Panc1 (cell line): Measurements from ENCODE around the gene MPDU1. TPM values are rescaled to one million over a fixed set of nuclear protein-coding genes. Genes with fewer than 3 reads are reported as not detected.
A peak's percentile ranks its signal among the peaks of the same experiment; 100 is the strongest.

Experiments
- ATAC-seq: fragments of 200-7000 bp; cut with Tn5 transposase; 2 replicates; pipeline ENCODE4 v1.9.1; 2020; ENCODE audit warnings: mild to moderate bottlenecking, moderate library complexity
- BruUV-seq: library from RNA; stranded (reverse); fragments of 400-500 nt; replicated peaks from 2 replicates; lab custom pipeline; 2021; lab: Mats Ljungman, UMichigan
- CTCF ChIA-PET: fragments of 300-600 bp; sonication (Branson Sonifier 250); formaldehyde crosslinking; loops from one replicate; lab custom pipeline; 2022; ENCODE audit warnings: antibody characterized with exemption; lab: Charles Lee
- POLR2A ChIA-PET: fragments of 300-600 bp; sonication (Branson Sonifier 250); formaldehyde crosslinking; loops from one replicate; lab custom pipeline; 2022; ENCODE audit warnings: antibody characterized with exemption; lab: Charles Lee
- DNase-seq: peaks from one replicate; pipeline ENCODE4 v3.0.0-alpha.2; 2010; ENCODE audit warnings: low read depth, low spot score
- H3K27ac ChIP-seq: 2 replicates; pipeline ENCODE4 v1.5.1; 2011; ENCODE audit warnings: mild to moderate bottlenecking, low read length, inconsistent platforms
- H3K27me3 ChIP-seq: fragments of 200-500 bp; sonication (Bioruptor generic); 2 replicates; pipeline ENCODE4 v1.6.0; 2014; ENCODE audit warnings: low read length, inconsistent platforms; ENCODE audit not compliant: control insufficient read depth, insufficient read depth
- H3K36me3 ChIP-seq: fragments of 200-500 bp; sonication (Bioruptor generic); 2 replicates; pipeline ENCODE4 v1.5.1; 2014; ENCODE audit warnings: inconsistent platforms, mild to moderate bottlenecking, low read length, moderate library complexity; ENCODE audit not compliant: control insufficient read depth, insufficient read depth
- H3K4me1 ChIP-seq: 2 replicates; pipeline ENCODE4 v1.5.1; 2011; ENCODE audit warnings: inconsistent platforms, mild to moderate bottlenecking, low read length, moderate library complexity; ENCODE audit not compliant: control insufficient read depth, insufficient read depth
- H3K4me3 ChIP-seq, 2 experiments: 2 replicates each; pipeline ENCODE4 v1.5.1; 2011 to 2012; ENCODE audit warnings: low read depth in 2 of 2, low read length in 2 of 2, mild to moderate bottlenecking in 2 of 2, inconsistent platforms in 1 of 2, moderate library complexity in 1 of 2
- H3K9me3 ChIP-seq: fragments of 200-500 bp; sonication (Bioruptor generic); 2 replicates; pipeline ENCODE4 v1.5.1; 2014; ENCODE audit warnings: low read depth, mild to moderate bottlenecking, inconsistent platforms, low read length, moderate library complexity; ENCODE audit not compliant: control insufficient read depth, insufficient read depth
- CTCF ChIP-seq: fragments of 450-650 bp; IDR thresholded peaks from 2 replicates; pipeline ENCODE4 v1.5.1; 2017; ENCODE audit warnings: mild to moderate bottlenecking
- POLR2AphosphoS5 ChIP-seq: IDR thresholded peaks from 2 replicates; pipeline ENCODE4 v1.6.1; 2012; ENCODE audit warnings: mild to moderate bottlenecking, low read depth, low read length, moderate library complexity
- SIN3A ChIP-seq: IDR thresholded peaks from 2 replicates; pipeline ENCODE4 v1.6.1; 2012; ENCODE audit warnings: low read depth, mild to moderate bottlenecking, low read length, moderate library complexity, borderline replicate concordance; ENCODE audit not compliant: insufficient read depth
- TCF7L2 ChIP-seq: IDR thresholded peaks from 2 replicates; pipeline ENCODE4 v1.6.1; 2011; ENCODE audit warnings: mild to moderate bottlenecking, low read depth, low read length, inconsistent platforms
- in situ Hi-C: cut with HindIII; loops from 2 replicates; pipeline ENCODE4 v1.10.0; 2016; ENCODE audit warnings: low sequenced_read_pairs, low pct_unique_long_range_greater_than_20kb
- intact Hi-C: fragments of 100-400 bp; cut with micrococcal nuclease; formaldehyde crosslinking; loops from one replicate; pipeline ENCODE4 v1.10.0; 2022; ENCODE audit not compliant: unreplicated experiment
- total RNA-seq: library from RNA; stranded (reverse); gene quantifications from one replicate; pipeline ENCODE4 v1.2.1, GENCODE V29; 2021; ENCODE audit not compliant: unreplicated experiment
- TF ChIP-seq, protein P1 (sequence below), 2 experiments: IDR thresholded peaks; 2 replicates each; pipeline ENCODE4 v1.6.1; 2011 to 2012; ENCODE audit warnings: low read depth in 2 of 2, control low read depth in 1 of 2, low read length in 1 of 2, mild to moderate bottlenecking in 1 of 2, moderate library complexity in 1 of 2; ENCODE audit not compliant: insufficient read depth in 1 of 2

MPDU1 gene
- total RNA-seq, 1 experiment from 2014 or later, result 47.1 TPM

DNA sequence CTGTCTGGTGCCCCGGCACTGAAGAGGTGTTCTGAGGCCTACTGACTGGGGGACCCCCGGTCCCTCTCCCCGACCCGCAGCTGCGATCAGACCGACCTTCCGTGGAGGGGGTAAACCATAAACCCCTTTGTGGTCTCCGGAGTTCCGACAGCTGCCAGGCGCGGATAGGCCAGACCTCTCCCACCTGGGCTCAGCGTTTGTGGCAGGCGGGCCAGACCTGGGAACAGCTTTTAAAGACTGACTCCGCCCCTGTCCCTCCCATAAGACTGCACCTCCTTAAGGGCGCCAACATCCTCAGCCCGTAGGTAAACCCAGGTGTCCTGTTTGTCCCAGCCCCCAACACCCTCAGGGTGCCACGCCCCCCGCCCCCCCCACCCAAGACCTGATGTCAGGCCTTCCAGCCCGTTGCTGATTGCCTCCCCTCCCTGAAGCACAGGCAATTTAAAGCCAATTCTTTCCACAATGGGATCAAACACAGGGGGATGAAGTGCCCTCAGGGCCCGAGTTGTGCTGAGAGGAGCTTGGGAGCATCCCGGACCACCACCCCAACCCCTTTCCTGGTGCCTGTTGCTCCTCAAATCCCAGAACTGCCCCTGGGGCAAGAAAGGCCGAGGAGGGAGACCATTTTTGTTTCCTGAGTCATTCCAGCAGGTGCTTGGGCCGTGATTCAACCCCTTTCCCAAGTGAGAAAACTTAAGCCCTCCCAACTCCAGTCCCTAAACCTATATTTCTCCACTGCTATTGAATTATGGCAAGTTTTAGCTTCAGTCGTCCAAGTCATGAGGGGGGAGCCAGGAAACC, 6.4 kb downstream of the MPDU1 start, which contains the start of gene SOX15:
Gene SOX15, minus strand, starts transcription at position 204 of the 801 bp plus-strand sequence. CDS start 418 bp downstream, outside the sequence.
- ATAC-seq (no peak), DNase-seq (no peak)
- Histone ChIP-seq H3K4me3 (no peak within 1 kb of the TSS), H3K36me3 (peaks cover 12% of the 10 kb centered on the region), H3K4me1 (peaks cover 14% of the 10 kb centered on the region), H3K27ac (peak within 1 kb of the TSS; percentile 26; the same call in 1 of the 2 replicates), H3K27me3 (no peaks in the 10 kb centered on the region), H3K9me3 (no peaks in the 10 kb centered on the region)
- in situ Hi-C loops, result no loop called here
- BruUV-seq, result no TSS peak
- CTCF ChIA-PET, result no interaction called here
- POLR2A ChIA-PET, result interaction anchor here (0.6 kb wide), 1 partner anchor 748 kb away, joined by 4 read pairs; no protein-coding TSS in a partner anchor
- TF ChIP-seq, protein P1, sequence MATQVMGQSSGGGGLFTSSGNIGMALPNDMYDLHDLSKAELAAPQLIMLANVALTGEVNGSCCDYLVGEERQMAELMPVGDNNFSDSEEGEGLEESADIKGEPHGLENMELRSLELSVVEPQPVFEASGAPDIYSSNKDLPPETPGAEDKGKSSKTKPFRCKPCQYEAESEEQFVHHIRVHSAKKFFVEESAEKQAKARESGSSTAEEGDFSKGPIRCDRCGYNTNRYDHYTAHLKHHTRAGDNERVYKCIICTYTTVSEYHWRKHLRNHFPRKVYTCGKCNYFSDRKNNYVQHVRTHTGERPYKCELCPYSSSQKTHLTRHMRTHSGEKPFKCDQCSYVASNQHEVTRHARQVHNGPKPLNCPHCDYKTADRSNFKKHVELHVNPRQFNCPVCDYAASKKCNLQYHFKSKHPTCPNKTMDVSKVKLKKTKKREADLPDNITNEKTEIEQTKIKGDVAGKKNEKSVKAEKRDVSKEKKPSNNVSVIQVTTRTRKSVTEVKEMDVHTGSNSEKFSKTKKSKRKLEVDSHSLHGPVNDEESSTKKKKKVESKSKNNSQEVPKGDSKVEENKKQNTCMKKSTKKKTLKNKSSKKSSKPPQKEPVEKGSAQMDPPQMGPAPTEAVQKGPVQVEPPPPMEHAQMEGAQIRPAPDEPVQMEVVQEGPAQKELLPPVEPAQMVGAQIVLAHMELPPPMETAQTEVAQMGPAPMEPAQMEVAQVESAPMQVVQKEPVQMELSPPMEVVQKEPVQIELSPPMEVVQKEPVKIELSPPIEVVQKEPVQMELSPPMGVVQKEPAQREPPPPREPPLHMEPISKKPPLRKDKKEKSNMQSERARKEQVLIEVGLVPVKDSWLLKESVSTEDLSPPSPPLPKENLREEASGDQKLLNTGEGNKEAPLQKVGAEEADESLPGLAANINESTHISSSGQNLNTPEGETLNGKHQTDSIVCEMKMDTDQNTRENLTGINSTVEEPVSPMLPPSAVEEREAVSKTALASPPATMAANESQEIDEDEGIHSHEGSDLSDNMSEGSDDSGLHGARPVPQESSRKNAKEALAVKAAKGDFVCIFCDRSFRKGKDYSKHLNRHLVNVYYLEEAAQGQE (IDR thresholded peaks at IDR 0.05; ENCODE audit: insufficient read depth in 1 of 2, low read depth in 2 of 2, low read length in 1 of 2), result no peak
- TF ChIP-seq SIN3A, result no peak
- no peak for TF ChIP-seq CTCF
- no peak for TF ChIP-seq POLR2AphosphoS5
- TF ChIP-seq TCF7L2, result no peak
- intact Hi-C loops, result no loop called here

- ATAC-seq (peak; percentile 54), DNase-seq (no peak)
- BruUV-seq, result no TSS peak
- POLR2A ChIA-PET, result interaction anchor here (0.6 kb wide), 1 partner anchor 747 kb away, joined by 4 read pairs; no protein-coding TSS in a partner anchor
- TF ChIP-seq, protein P1 (IDR thresholded peaks at IDR 0.05; ENCODE audit: insufficient read depth in 1 of 2, low read depth in 2 of 2, low read length in 1 of 2), result no peak
- TF ChIP-seq SIN3A (no peak), CTCF (no peak), POLR2AphosphoS5 (0 out of 2 replicates have a peak, but pooled peaks have one; percentile 16), TCF7L2 (no peak)
- in situ Hi-C loops, result no loop called here
- Histone ChIP-seq H3K4me1 (peaks cover 13% of the 10 kb centered on the region), H3K27ac (peak overlapping the region; percentile 26; the same call in 1 of the 2 replicates), H3K27me3 (no peaks in the 10 kb centered on the region), H3K36me3 (peaks cover 12% of the 10 kb centered on the region), H3K9me3 (no peaks in the 10 kb centered on the region), H3K4me3 (no peak overlapping the region)
- intact Hi-C loops, result no loop called here
- CTCF ChIA-PET, result no interaction called here
Measured at GRCh38 chr17:7590743-7591142, 7.1 kb downstream of the MPDU1 start.
